ENCODE results near the gene ITGAD. TPM values are rescaled to one million over a fixed set of nuclear protein-coding genes. Genes with fewer than 3 reads are reported as not detected.

The ITGAD gene
- total RNA-seq, 1 donor from 2014 or later: not detected

GRCh38 chr16:31365131-31365865 lies 27.8 kb upstream of the ITGAD start:
- Mint-ChIP-seq H3K27me3 (ENCODE audit: low read depth, unreplicated experiment) (peaks cover 37% of the 10 kb centered on the region), H3K9me3 (ENCODE audit: unreplicated experiment) (no peaks in the 10 kb centered on the region), H3K36me3 (ENCODE audit: low read depth, unreplicated experiment) (no peaks in the 10 kb centered on the region), H3K4me3 (ENCODE audit: unreplicated experiment) (no peak overlapping the region), H3K4me1 (ENCODE audit: low read depth, unreplicated experiment) (no peaks in the 10 kb centered on the region), H3K27ac (ENCODE audit: unreplicated experiment) (no peak overlapping the region)
- DNase-seq (ENCODE audit: low read depth): no peak
- Histone ChIP-seq H3K4me3 (ENCODE audit: insufficient read depth, low read depth, low read length) (no peak overlapping the region), H4K20me1 (ENCODE audit: insufficient read depth, low read length) (no peaks in the 10 kb centered on the region), H3K79me2 (ENCODE audit: insufficient read depth, low read length) (no peaks in the 10 kb centered on the region), H3K4me2 (ENCODE audit: low read length) (no peak overlapping the region), H3K4me1 (ENCODE audit: insufficient read depth, low read length) (no peaks in the 10 kb centered on the region), H3K36me3 (ENCODE audit: insufficient read depth, low read length) (no peaks in the 10 kb centered on the region), H3K9ac (ENCODE audit: low read length) (no peak overlapping the region), H3K27me3 (ENCODE audit: insufficient read depth, low read length) (no peaks in the 10 kb centered on the region), H2AFZ (ENCODE audit: low read depth, low read length) (no peak overlapping the region), H3K9me3 (ENCODE audit: insufficient read depth, low read depth, low read length) (no peaks in the 10 kb centered on the region), H3K27ac (ENCODE audit: low read depth, low read length) (no peak overlapping the region)
- TF ChIP-seq CTCF (IDR thresholded peaks at IDR 0.05; ENCODE audit: insufficient read depth, low read depth, low read length) (no peak), EZH2 (IDR thresholded peaks at IDR 0.05; ENCODE audit: insufficient read depth, low read length) (no peak)
- no peak for FAIRE-seq

- no peak for TF ChIP-seq EZH2 (IDR thresholded peaks at IDR 0.05; ENCODE audit: insufficient read depth, low read length)
- TF ChIP-seq CTCF (IDR thresholded peaks at IDR 0.05; ENCODE audit: insufficient read depth, low read depth, low read length): no peak
- Mint-ChIP-seq H3K9me3 (ENCODE audit: unreplicated experiment) (peaks cover 5% of the 10 kb centered on the region), H3K4me1 (ENCODE audit: low read depth, unreplicated experiment) (no peaks in the 10 kb centered on the region), H3K36me3 (ENCODE audit: low read depth, unreplicated experiment) (no peaks in the 10 kb centered on the region), H3K27ac (ENCODE audit: unreplicated experiment) (no peak overlapping the region), H3K4me3 (ENCODE audit: unreplicated experiment) (no peak overlapping the region), H3K27me3 (ENCODE audit: low read depth, unreplicated experiment) (peaks cover 35% of the 10 kb centered on the region)
- peaks cover 3% of the 10 kb centered on the region for H3K9me3 ChIP-seq (ENCODE audit: insufficient read depth, low read depth, low read length)
- H3K9ac ChIP-seq (ENCODE audit: low read length): no peak overlapping the region
- FAIRE-seq: no peak
- no peaks in the 10 kb centered on the region for H4K20me1 ChIP-seq (ENCODE audit: insufficient read depth, low read length)
- H3K27ac ChIP-seq (ENCODE audit: low read depth, low read length): no peak overlapping the region
- no peaks in the 10 kb centered on the region for H3K27me3 ChIP-seq (ENCODE audit: insufficient read depth, low read length)
- no peak overlapping the region for H3K4me3 ChIP-seq (ENCODE audit: insufficient read depth, low read depth, low read length)
- no peak for DNase-seq (ENCODE audit: low read depth)
- no peaks in the 10 kb centered on the region for H3K79me2 ChIP-seq (ENCODE audit: insufficient read depth, low read length)
- H3K36me3 ChIP-seq (ENCODE audit: insufficient read depth, low read length): no peaks in the 10 kb centered on the region
- no peaks in the 10 kb centered on the region for H3K4me1 ChIP-seq (ENCODE audit: insufficient read depth, low read length)
- H3K4me2 ChIP-seq (ENCODE audit: low read length): no peak overlapping the region
- no peak overlapping the region for H2AFZ ChIP-seq (ENCODE audit: low read depth, low read length)
These were observed 25.3 kb upstream of the ITGAD start for GRCh38 chr16:31367853-31368252.

- no peak overlapping the region for H3K9ac ChIP-seq (ENCODE audit: low read length)
- no peaks in the 10 kb centered on the region for H3K36me3 ChIP-seq (ENCODE audit: insufficient read depth, low read length)
- no peaks in the 10 kb centered on the region for H4K20me1 ChIP-seq (ENCODE audit: insufficient read depth, low read length)
- H3K4me3 ChIP-seq (ENCODE audit: insufficient read depth, low read depth, low read length): no peak overlapping the region
- DNase-seq (ENCODE audit: low read depth): no peak
- H3K4me2 ChIP-seq (ENCODE audit: low read length): no peak overlapping the region
- H3K4me1 Mint-ChIP-seq (ENCODE audit: low read depth, unreplicated experiment): no peaks in the 10 kb centered on the region
- no peaks in the 10 kb centered on the region for H3K27me3 ChIP-seq (ENCODE audit: insufficient read depth, low read length)
- H3K36me3 Mint-ChIP-seq (ENCODE audit: low read depth, unreplicated experiment): no peaks in the 10 kb centered on the region
- H3K27me3 Mint-ChIP-seq (ENCODE audit: low read depth, unreplicated experiment): peaks cover 44% of the 10 kb centered on the region
- no peaks in the 10 kb centered on the region for H3K79me2 ChIP-seq (ENCODE audit: insufficient read depth, low read length)
- peak overlapping the region; percentile 23 for H3K4me3 Mint-ChIP-seq (ENCODE audit: unreplicated experiment)
- no peaks in the 10 kb centered on the region for H3K4me1 ChIP-seq (ENCODE audit: insufficient read depth, low read length)
- TF ChIP-seq EZH2 (IDR thresholded peaks at IDR 0.05; ENCODE audit: insufficient read depth, low read length): no peak
- TF ChIP-seq CTCF (IDR thresholded peaks at IDR 0.05; ENCODE audit: insufficient read depth, low read depth, low read length): no peak
- H3K27ac Mint-ChIP-seq (ENCODE audit: unreplicated experiment): no peak overlapping the region
- H3K27ac ChIP-seq (ENCODE audit: low read depth, low read length): no peak overlapping the region
- peaks cover 13% of the 10 kb centered on the region for H3K9me3 Mint-ChIP-seq (ENCODE audit: unreplicated experiment)
- peaks cover 3% of the 10 kb centered on the region for H3K9me3 ChIP-seq (ENCODE audit: insufficient read depth, low read depth, low read length)
- H2AFZ ChIP-seq (ENCODE audit: low read depth, low read length): no peak overlapping the region
- FAIRE-seq: no peak
These were observed 22.1 kb upstream of the ITGAD start for GRCh38 chr16:31371008-31371407.

Measured in astrocyte (in vitro differentiated cells and primary cell).